Fibroblast of mammary gland (primary cell): Measurements from ENCODE around the gene IGSF23.
A peak's percentile ranks its signal among the peaks of the same experiment; 100 is the strongest.
"Not testable (repeated sequence)": the region's sequence is repeated elsewhere in the genome, so short reads cannot be mapped to it uniquely, and the experiment has no call there.

Source experiments
- DNase-seq: peaks from one replicate; pipeline ENCODE4 v3.0.0-alpha.2; 2010; ENCODE audit warnings: low read depth
- H3K4me3 ChIP-seq: 2 replicates; pipeline ENCODE4 v1.5.1; 2011; ENCODE audit warnings: low read depth, mild to moderate bottlenecking, low read length, moderate library complexity; ENCODE audit not compliant: control insufficient read depth
- CTCF ChIP-seq: conservative IDR thresholded peaks from 2 replicates; pipeline ENCODE4 v1.5.1; 2011; ENCODE audit warnings: low read depth, low read length, inconsistent platforms; ENCODE audit not compliant: control insufficient read depth, insufficient read depth

The IGSF23 gene

GRCh38 chr19:44621367-44621766 lies 8.0 kb downstream of the IGSF23 start:
- no peak for DNase-seq
- H3K4me3 ChIP-seq, result no peak overlapping the region
- TF ChIP-seq CTCF, result no peak

GRCh38 chr19:44623080-44623479 lies 9.7 kb downstream of the IGSF23 start:
- TF ChIP-seq CTCF, result no peak
- DNase-seq, result peak; percentile 32

GRCh38 chr19:44623626-44624025 lies 10.3 kb downstream of the IGSF23 start:
- H3K4me3 ChIP-seq, result no peak overlapping the region
- TF ChIP-seq CTCF, result no peak
- no peak for DNase-seq

More at GRCh38 chr19:44623080-44623479, 9.7 kb downstream of the IGSF23 start:
- no peak overlapping the region for H3K4me3 ChIP-seq

GRCh38 chr19:44624840-44625354 lies 11.5 kb downstream of the IGSF23 start:
- no peak for DNase-seq
- no peak overlapping the region for H3K4me3 ChIP-seq
- TF ChIP-seq CTCF, result no peak

GRCh38 chr19:44625637-44626036 lies 12.3 kb downstream of the IGSF23 start:
- not testable (repeated sequence) for H3K4me3 ChIP-seq, DNase-seq

- DNase-seq, result peak; percentile 94
- no peak overlapping the region for H3K4me3 ChIP-seq
- TF ChIP-seq CTCF, result no peak
Measured at GRCh38 chr19:44626048-44626624, 12.8 kb downstream of the IGSF23 start.

GRCh38 chr19:44627631-44628030 lies 14.3 kb downstream of the IGSF23 start:
- DNase-seq, result no peak
- H3K4me3 ChIP-seq, result no peak overlapping the region
- no peak for TF ChIP-seq CTCF
